GM12878 (cell line): ENCODE data around the gene SUN5. TPM values are rescaled to one million over a fixed set of nuclear protein-coding genes. Genes with fewer than 3 reads are reported as not detected.

Source experiments
- ATAC-seq: fragments of 200-7000 bp; cut with Tn5 transposase; 3 replicates; pipeline ENCODE4 v1.9.1; 2020; ENCODE audit warnings: mild to moderate bottlenecking, moderate library complexity
- BruUV-seq: library from RNA; stranded (reverse); fragments of 400-500 nt; replicated peaks from 2 replicates; lab custom pipeline; 2021; lab: Mats Ljungman, UMichigan
- CTCF ChIA-PET: fragments of 300-600 bp; sonication (Branson Sonifier 250); formaldehyde crosslinking; extraction: SDS; loops from one replicate; lab custom pipeline; 2021; ENCODE audit warnings: inconsistent platforms; lab: Yijun Ruan, JAX
- POLR2A ChIA-PET: fragments of 350-600 bp; formaldehyde crosslinking; extraction: SDS; loops from one replicate; lab custom pipeline; 2021; ENCODE audit warnings: inconsistent platforms; lab: Charles Lee
- RAD21 ChIA-PET: fragments of 300-600 bp; sonication (Branson Sonifier 250); formaldehyde crosslinking; loops from one replicate; lab custom pipeline; 2023; ENCODE audit warnings: antibody characterized with exemption; ENCODE audit not compliant: unreplicated experiment; lab: Charles Lee
- SMC1A ChIA-PET: fragments of 300-600 bp; sonication (Branson Sonifier 250); formaldehyde crosslinking; loops from one replicate; lab custom pipeline; 2023; ENCODE audit not compliant: unreplicated experiment, uncharacterized antibody; lab: Charles Lee
- DNase-seq: peaks from one replicate; pipeline ENCODE4 v3.0.0-alpha.2; 2011; ENCODE audit warnings: low read depth, low spot score
- FAIRE-seq: peaks from 3 replicates; lab custom pipeline; 2011; peaks lifted over from hg19 to GRCh38; lab: Jason Lieb, UNC
- H2AFZ ChIP-seq: 2 replicates; pipeline ENCODE4 v1.6.0; 2011; ENCODE audit warnings: low read depth, low read length, control low read depth; ENCODE audit not compliant: control insufficient read depth
- H3K27ac ChIP-seq: 2 replicates; pipeline ENCODE4 v1.5.1; 2011; ENCODE audit warnings: control low read depth; ENCODE audit not compliant: control insufficient read depth, insufficient read depth
- H3K27me3 ChIP-seq, 2 experiments: replicated peaks in 1 of 2; 2 replicates each; pipeline versions ENCODE4 v1.6.0 to v1.6.1; 2011; ENCODE audit warnings: low read length in 1 of 2; ENCODE audit not compliant: control insufficient read depth in 2 of 2, insufficient read depth in 2 of 2
- H3K36me3 ChIP-seq, 2 experiments: 2 replicates each; pipeline ENCODE4 v1.5.1; 2011; ENCODE audit warnings: low read length in 1 of 2; ENCODE audit not compliant: control insufficient read depth in 2 of 2, insufficient read depth in 2 of 2
- H3K4me1 ChIP-seq: 2 replicates; pipeline ENCODE4 v1.6.1; 2011; ENCODE audit warnings: mild to moderate bottlenecking, low read length, moderate library complexity, mixed read lengths; ENCODE audit not compliant: control insufficient read depth, insufficient read depth
- H3K4me2 ChIP-seq: 2 replicates; pipeline ENCODE4 v1.6.0; 2011; ENCODE audit warnings: control low read depth; ENCODE audit not compliant: control insufficient read depth, insufficient read depth
- H3K4me3 ChIP-seq: fragments of 200-600 bp; sonication (generic); 2 replicates; pipeline ENCODE4 v1.5.1; 2016
- H3K79me2 ChIP-seq: 2 replicates; pipeline ENCODE4 v1.6.0; 2011; ENCODE audit warnings: low read length; ENCODE audit not compliant: control insufficient read depth, insufficient read depth
- H3K9ac ChIP-seq: 2 replicates; pipeline ENCODE4 v1.8.0; 2011; ENCODE audit warnings: low read length, control low read depth, mixed read lengths; ENCODE audit not compliant: control insufficient read depth, insufficient read depth
- H3K9me3 ChIP-seq: replicated peaks from 3 replicates; pipeline ENCODE4 v1.5.1; 2011; ENCODE audit warnings: mild to moderate bottlenecking, low read length; ENCODE audit not compliant: control insufficient read depth, insufficient read depth
- H4K20me1 ChIP-seq: 2 replicates; pipeline ENCODE4 v1.6.0; 2011; ENCODE audit not compliant: control insufficient read depth, insufficient read depth
- FOS ChIP-seq: IDR thresholded peaks from 3 replicates; pipeline ENCODE4 v1.6.1; 2011; ENCODE audit warnings: borderline replicate concordance; ENCODE audit not compliant: insufficient read length; ENCODE audit errors: extremely low read depth
- HCFC1 ChIP-seq: fragments of 150-350 bp; IDR thresholded peaks from 2 replicates; pipeline ENCODE4 v1.6.1; 2014; ENCODE audit warnings: low read length
- RFX5 ChIP-seq: IDR thresholded peaks from 2 replicates; pipeline ENCODE4 v1.6.1; 2011; ENCODE audit warnings: low read depth, low read length, improper control_type of control experiment
- WGBS: methylation state at CpG from one replicate; pipeline ENCODE4 v1.1.6; 2016; ENCODE audit warnings: low lambda C conversion rate; ENCODE audit not compliant: insufficient replicate concordance, insufficient coverage; ENCODE audit errors: missing lambda C conversion rate; 5-methylcytosine and 5-hydroxymethylcytosine counted together
- in situ Hi-C: fragments of 300-500 bp; cut with MboI; formaldehyde crosslinking; loops from 9 replicates; pipeline ENCODE4 v1.14.3; 2018; ENCODE audit warnings: mixed read lengths
- intact Hi-C: fragments of 100-400 bp; cut with micrococcal nuclease; formaldehyde crosslinking; loops from one replicate; pipeline ENCODE4 v1.14.2; 2022; ENCODE audit not compliant: unreplicated experiment
- polyA plus RNA-seq, 11 experiments: library from polyadenylated mRNA; depleted of rRNA in 4 of 11; unstranded in 6 of 11; stranded (reverse) in 5 of 11; fragments of >200 nt; fragmentation: Nextera tagmentation in 4 of 11; fragmentation: Illumina TruSeq in 1 of 11; extraction: Ambion mirVana in 4 of 11; extraction: Trizol in 1 of 11; gene quantifications; 1 replicate in 1 of 11; 2 replicates in 10 of 11; pipeline versions ENCODE4 v1.2.1 to v1.2.3, GENCODE V29; 2011 to 2016; ENCODE audit warnings: inconsistent platforms in 2 of 11, missing spikeins in 2 of 11, low read depth in 1 of 11
- total RNA-seq, 4 experiments: library from RNA; depleted of rRNA in 3 of 4; stranded (reverse); fragments of >200 nt in 3 of 4; fragmentation: Illumina TruSeq in 1 of 4; extraction: Trizol in 1 of 4; gene quantifications; 2 replicates each; pipeline versions ENCODE4 v1.2.1 to v1.2.3, GENCODE V29; 2013 to 2021
- TF ChIP-seq, protein P1 (sequence below): fragments of 450-650 bp; IDR thresholded peaks from 2 replicates; pipeline ENCODE4 v1.6.1; 2018; ENCODE audit warnings: mild to moderate bottlenecking, low read depth, moderate library complexity; ENCODE audit not compliant: partially characterized antibody
- TF ChIP-seq, protein P2 (sequence below): IDR thresholded peaks from 2 replicates; pipeline ENCODE4 v1.6.1; 2011; ENCODE audit warnings: mild to moderate bottlenecking, low read depth, low read length, moderate library complexity; ENCODE audit not compliant: insufficient replicate concordance
- TF ChIP-seq, protein P3 (sequence below): IDR thresholded peaks from 2 replicates; pipeline ENCODE4 v1.6.1; 2011; ENCODE audit warnings: borderline replicate concordance, low read depth, mild to moderate bottlenecking, moderate library complexity, mixed read lengths, low read length; ENCODE audit not compliant: insufficient read depth; ENCODE audit errors: extremely low read length

The SUN5 gene
- total and polyA plus RNA-seq, 10 of the 15 experiments (the other 5 are each of a cell fraction or from before 2014, with no cell fraction given) = not detected

DNA sequence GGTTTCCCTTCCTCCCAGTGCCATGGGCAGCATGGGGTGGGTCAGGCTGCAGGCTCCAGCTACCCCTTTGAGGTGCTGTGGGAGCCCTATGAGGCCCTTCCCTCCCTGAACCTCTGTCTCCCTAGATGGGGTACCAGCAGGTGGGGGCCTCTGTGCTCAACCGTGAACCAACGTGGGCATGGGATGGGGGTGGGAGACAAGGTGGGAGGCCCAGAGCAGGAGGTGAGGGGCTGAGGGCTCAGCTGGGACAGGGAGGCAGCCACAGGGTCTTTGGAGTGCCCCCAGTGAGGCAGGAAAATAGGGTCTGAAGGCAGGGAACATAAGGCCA lies 33.3 kb downstream of the SUN5 start:
- Histone ChIP-seq H3K79me2 (no peaks in the 10 kb centered on the region; the same call in 1 of the 2 replicates), H4K20me1 (no peaks in the 10 kb centered on the region), H3K36me3 (no peaks in the 10 kb centered on the region), H3K4me3 (no peak overlapping the region), H3K9ac (no peak overlapping the region), H3K4me2 (no peak overlapping the region), H3K27ac (peak overlapping the region; percentile 97), H2AFZ (peak overlapping the region; percentile 39; the same call in 1 of the 2 replicates), H3K4me1 (peaks cover 38% of the 10 kb centered on the region), H3K27me3 (no peaks in the 10 kb centered on the region), H3K9me3 (no peaks in the 10 kb centered on the region; the same call in 2 of the 3 replicates)
- ATAC-seq (no peak), DNase-seq (no peak), FAIRE-seq (no peak)
- TF ChIP-seq, protein P1, sequence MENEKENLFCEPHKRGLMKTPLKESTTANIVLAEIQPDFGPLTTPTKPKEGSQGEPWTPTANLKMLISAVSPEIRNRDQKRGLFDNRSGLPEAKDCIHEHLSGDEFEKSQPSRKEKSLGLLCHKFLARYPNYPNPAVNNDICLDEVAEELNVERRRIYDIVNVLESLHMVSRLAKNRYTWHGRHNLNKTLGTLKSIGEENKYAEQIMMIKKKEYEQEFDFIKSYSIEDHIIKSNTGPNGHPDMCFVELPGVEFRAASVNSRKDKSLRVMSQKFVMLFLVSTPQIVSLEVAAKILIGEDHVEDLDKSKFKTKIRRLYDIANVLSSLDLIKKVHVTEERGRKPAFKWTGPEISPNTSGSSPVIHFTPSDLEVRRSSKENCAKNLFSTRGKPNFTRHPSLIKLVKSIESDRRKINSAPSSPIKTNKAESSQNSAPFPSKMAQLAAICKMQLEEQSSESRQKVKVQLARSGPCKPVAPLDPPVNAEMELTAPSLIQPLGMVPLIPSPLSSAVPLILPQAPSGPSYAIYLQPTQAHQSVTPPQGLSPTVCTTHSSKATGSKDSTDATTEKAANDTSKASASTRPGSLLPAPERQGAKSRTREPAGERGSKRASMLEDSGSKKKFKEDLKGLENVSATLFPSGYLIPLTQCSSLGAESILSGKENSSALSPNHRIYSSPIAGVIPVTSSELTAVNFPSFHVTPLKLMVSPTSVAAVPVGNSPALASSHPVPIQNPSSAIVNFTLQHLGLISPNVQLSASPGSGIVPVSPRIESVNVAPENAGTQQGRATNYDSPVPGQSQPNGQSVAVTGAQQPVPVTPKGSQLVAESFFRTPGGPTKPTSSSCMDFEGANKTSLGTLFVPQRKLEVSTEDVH = no peak
- no peak for TF ChIP-seq HCFC1
- TF ChIP-seq, protein P2, sequence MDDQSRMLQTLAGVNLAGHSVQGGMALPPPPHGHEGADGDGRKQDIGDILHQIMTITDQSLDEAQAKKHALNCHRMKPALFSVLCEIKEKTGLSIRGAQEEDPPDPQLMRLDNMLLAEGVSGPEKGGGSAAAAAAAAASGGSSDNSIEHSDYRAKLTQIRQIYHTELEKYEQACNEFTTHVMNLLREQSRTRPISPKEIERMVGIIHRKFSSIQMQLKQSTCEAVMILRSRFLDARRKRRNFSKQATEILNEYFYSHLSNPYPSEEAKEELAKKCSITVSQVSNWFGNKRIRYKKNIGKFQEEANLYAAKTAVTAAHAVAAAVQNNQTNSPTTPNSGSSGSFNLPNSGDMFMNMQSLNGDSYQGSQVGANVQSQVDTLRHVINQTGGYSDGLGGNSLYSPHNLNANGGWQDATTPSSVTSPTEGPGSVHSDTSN = no peak
- TF ChIP-seq FOS = no peak
- TF ChIP-seq RFX5 = no peak
- TF ChIP-seq, protein P3, sequence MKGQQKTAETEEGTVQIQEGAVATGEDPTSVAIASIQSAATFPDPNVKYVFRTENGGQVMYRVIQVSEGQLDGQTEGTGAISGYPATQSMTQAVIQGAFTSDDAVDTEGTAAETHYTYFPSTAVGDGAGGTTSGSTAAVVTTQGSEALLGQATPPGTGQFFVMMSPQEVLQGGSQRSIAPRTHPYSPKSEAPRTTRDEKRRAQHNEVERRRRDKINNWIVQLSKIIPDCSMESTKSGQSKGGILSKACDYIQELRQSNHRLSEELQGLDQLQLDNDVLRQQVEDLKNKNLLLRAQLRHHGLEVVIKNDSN = no peak
- ChIA-PET RAD21 (no interaction called here), CTCF (interaction anchor here (1.5 kb wide), 1 partner anchor 70 kb away, joined by 4 read pairs; no protein-coding TSS in a partner anchor), SMC1A (no interaction called here), POLR2A (no interaction called here)
- intact Hi-C loops = no loop called here
- 96% methylated on average over 2 of the region's 2 CpGs for WGBS
- in situ Hi-C loops = no loop called here
- BruUV-seq = no TSS peak
